ACC112 (cell line): ENCODE measurements around the gene GYG2.
"Not testable (repeated sequence)": the region's sequence is repeated elsewhere in the genome, so short reads cannot be mapped to it uniquely, and the experiment has no call there.

Experiments
- H2AFZ ChIP-seq: fragments of 200-600 bp; sonication (generic); one replicate; pipeline ENCODE4 v1.6.0; 2017; ENCODE audit warnings: antibody characterized with exemption, low read length; ENCODE audit not compliant: unreplicated experiment
- H3K27ac ChIP-seq: fragments of 200-600 bp; sonication (generic); 2 replicates; pipeline ENCODE4 v1.5.1; 2014; ENCODE audit warnings: low read depth, mild to moderate bottlenecking, antibody characterized with exemption, low read length, moderate library complexity
- H3K27me3 ChIP-seq: fragments of 200-600 bp; sonication (generic); 2 replicates; pipeline ENCODE4 v1.6.1; 2014; ENCODE audit warnings: mild to moderate bottlenecking, antibody characterized with exemption, low read length, moderate library complexity, mixed read lengths; ENCODE audit not compliant: insufficient read depth
- H3K36me3 ChIP-seq: fragments of 200-600 bp; sonication (generic); 2 replicates; pipeline ENCODE4 v1.6.1; 2016; ENCODE audit warnings: mild to moderate bottlenecking, antibody characterized with exemption, low read length, moderate library complexity, mixed read lengths; ENCODE audit not compliant: insufficient read depth
- H3K4me1 ChIP-seq: fragments of 200-600 bp; sonication (generic); one replicate; pipeline ENCODE4 v1.6.1; 2016; ENCODE audit warnings: low read length, mixed read lengths; ENCODE audit not compliant: insufficient read depth, unreplicated experiment, control insufficient read depth
- H3K4me3 ChIP-seq: fragments of 200-600 bp; sonication (generic); 2 replicates; pipeline ENCODE4 v1.5.1; 2014; ENCODE audit warnings: mild to moderate bottlenecking, low read depth, low read length
- H3K79me2 ChIP-seq: fragments of 200-600 bp; sonication (generic); one replicate; pipeline ENCODE4 v1.6.0; 2016; ENCODE audit warnings: low read length; ENCODE audit not compliant: control insufficient read depth, unreplicated experiment, insufficient read depth

Gene GYG2

DNA sequence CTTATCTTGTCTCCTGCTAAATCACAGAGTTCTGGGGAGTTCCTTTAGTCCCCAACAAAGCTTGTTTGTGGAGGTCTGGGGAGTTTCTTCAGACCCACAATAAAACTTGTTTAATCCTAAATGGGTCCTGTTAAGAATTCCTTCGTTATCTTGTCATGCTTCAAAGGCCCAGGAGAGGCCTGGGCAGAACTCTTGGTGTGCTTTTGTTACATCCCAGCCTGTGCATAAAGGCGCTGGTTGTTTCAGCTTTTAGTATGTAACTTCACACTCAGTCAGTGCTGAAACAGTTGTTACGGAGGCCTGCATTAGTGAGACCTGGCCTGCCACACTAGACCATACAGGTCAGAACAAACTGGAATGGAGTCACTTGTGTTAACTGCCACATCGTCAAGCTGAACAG, 97.5 kb downstream of the GYG2 start:
- not testable (repeated sequence) for H3K79me2 ChIP-seq, H3K27ac ChIP-seq, H3K4me1 ChIP-seq, H3K36me3 ChIP-seq, H3K4me3 ChIP-seq, H3K27me3 ChIP-seq, H2AFZ ChIP-seq

DNA sequence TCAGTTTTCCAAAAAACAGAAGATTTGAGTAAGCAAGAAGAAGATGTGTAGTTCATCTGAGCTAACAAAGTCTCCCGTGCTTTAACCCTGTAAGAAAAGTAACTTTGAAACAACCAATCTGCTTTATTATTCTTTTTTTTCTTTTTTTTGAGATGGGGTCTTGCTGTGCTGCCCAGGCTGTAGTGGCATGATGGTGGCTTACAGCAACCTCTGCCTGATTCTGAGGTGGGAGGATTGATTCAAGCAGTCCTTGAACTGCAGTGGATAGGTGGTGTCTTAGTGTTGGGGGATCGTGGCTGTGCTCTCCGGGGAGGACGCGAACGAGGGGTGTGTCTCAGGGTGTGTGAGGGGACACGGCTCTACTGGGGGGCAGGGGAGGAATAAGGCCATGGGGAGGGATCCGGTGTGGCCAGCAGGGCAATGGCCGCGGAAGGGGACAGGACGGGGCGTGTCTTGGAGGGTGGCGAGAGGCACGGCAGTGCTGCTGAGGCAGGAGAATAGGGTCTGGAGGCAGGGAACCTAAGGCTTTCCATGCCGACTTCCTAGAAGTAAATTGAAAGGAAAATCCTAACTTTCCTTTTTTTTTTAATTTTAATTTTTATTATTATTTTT, 98.0 kb downstream of the GYG2 start:
- no peaks in the 10 kb centered on the region for H3K27me3 ChIP-seq
- H3K27ac ChIP-seq: no peak overlapping the region
- no peak overlapping the region for H2AFZ ChIP-seq
- H3K4me1 ChIP-seq: no peaks in the 10 kb centered on the region
- no peak overlapping the region for H3K4me3 ChIP-seq
- no peaks in the 10 kb centered on the region for H3K79me2 ChIP-seq
- H3K36me3 ChIP-seq: no peaks in the 10 kb centered on the region

GRCh38 chrX:2928191-2928582, 99.5 kb downstream of the GYG2 start:
- Histone ChIP-seq H3K36me3 (no peaks in the 10 kb centered on the region), H3K4me1 (no peaks in the 10 kb centered on the region), H3K4me3 (peak overlapping the region; percentile 95), H3K79me2 (no peaks in the 10 kb centered on the region), H3K27ac (no peak overlapping the region), H2AFZ (peak overlapping the region; percentile 50), H3K27me3 (no peaks in the 10 kb centered on the region)

- Histone ChIP-seq H3K27ac (peak within 1 kb of the TSS; percentile 87), H3K4me1 (no peaks in the 10 kb centered on the region), H2AFZ (peak within 1 kb of the TSS; percentile 75), H3K4me3 (peak within 1 kb of the TSS; percentile 95), H3K79me2 (no peaks in the 10 kb centered on the region), H3K36me3 (no peaks in the 10 kb centered on the region), H3K27me3 (no peaks in the 10 kb centered on the region)
Measured at GRCh38 chrX:2928583-2929434, 100.1 kb downstream of the GYG2 start, which contains the start of gene ARSD. TSS of gene ARSD (minus strand) at chrX:2929339. CDS start at chrX:2929275, 64 bp downstream.

DNA sequence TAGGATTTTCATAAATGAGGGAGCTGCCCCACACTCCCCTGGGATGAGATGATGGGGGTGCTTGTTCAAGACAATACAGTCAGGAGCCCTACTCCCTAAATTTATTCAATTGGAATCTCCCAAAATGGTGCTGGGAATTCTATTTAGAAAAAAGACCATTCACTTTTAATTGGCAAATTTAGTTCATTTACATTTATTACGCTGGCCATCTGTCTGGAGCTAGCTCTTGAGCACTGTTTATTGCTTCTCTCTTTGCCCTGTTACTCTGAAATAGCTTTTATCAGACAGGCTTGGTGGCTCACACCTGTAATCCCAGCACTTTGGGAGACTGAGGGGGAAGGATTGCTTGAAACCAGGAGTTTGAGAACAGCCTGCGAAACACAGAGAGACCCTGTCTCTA, 102.4 kb downstream of the GYG2 start:
- no peaks in the 10 kb centered on the region for H3K4me1 ChIP-seq
- no peaks in the 10 kb centered on the region for H3K36me3 ChIP-seq
- H3K27me3 ChIP-seq: no peaks in the 10 kb centered on the region
- H2AFZ ChIP-seq: no peak overlapping the region
- no peak overlapping the region for H3K4me3 ChIP-seq
- H3K79me2 ChIP-seq: no peaks in the 10 kb centered on the region
- no peak overlapping the region for H3K27ac ChIP-seq

DNA sequence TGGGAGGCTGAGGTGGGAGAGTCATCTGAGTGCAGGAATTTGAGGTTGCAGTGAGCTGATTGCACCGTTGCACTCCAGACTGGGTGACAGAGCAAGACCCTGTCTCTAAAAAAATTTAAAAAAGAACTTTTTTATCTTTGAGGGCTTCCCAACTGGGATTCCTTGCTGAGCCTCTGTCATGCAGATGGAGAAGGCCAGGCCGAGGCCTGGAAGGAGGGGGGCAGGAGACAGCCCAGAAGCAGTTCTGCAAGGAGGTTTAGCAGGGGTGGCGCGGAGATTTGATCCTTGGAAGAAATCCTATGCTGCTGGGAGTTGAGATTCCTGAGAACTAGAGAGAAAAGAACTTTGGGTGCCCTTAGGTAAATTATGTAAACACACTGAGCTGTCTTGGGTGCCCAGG, 102.9 kb downstream of the GYG2 start:
- H3K27me3 ChIP-seq: no peaks in the 10 kb centered on the region
- no peak overlapping the region for H3K27ac ChIP-seq
- H2AFZ ChIP-seq: no peak overlapping the region
- H3K36me3 ChIP-seq: no peaks in the 10 kb centered on the region
- H3K79me2 ChIP-seq: no peaks in the 10 kb centered on the region
- no peak overlapping the region for H3K4me3 ChIP-seq
- H3K4me1 ChIP-seq: no peaks in the 10 kb centered on the region
